Tibial nerve (tissue), 4 donors: ENCODE results near the gene SV2B. TPM values are rescaled to one million over a fixed set of nuclear protein-coding genes. Genes with fewer than 3 reads are reported as not detected.
"Not testable (repeated sequence)": the region's sequence is repeated elsewhere in the genome, so short reads cannot be mapped to it uniquely, and the experiment has no call there.

ENCODE experiments used
- DNase-seq, 2 donors: peaks; one replicate each; pipeline ENCODE4 v3.0.0-alpha.2; 2019; ENCODE audit warnings: low spot score in 2 of 2
- H3K27ac ChIP-seq, 4 donors: fragments of 200-600 bp; sonication (generic) in 3 of 4; one replicate each; pipeline ENCODE4 v1.5.1; 2017 to 2019; ENCODE audit warnings: mild to moderate bottlenecking in 1 of 4
- H3K27me3 ChIP-seq, 2 donors: fragments of 200-600 bp; sonication (generic) in 1 of 2; one replicate each; pipeline versions ENCODE4 v1.5.1 to v1.6.0; 2017 to 2019
- H3K36me3 ChIP-seq, 3 donors: fragments of 200-600 bp; sonication (generic); one replicate each; pipeline ENCODE4 v1.5.1; 2018 to 2019
- H3K4me1 ChIP-seq, 4 donors: fragments of 200-600 bp; sonication (generic) in 3 of 4; one replicate each; pipeline ENCODE4 v1.5.1; 2017 to 2019
- H3K4me3 ChIP-seq, 4 donors: fragments of 200-600 bp; sonication (generic) in 3 of 4; one replicate each; pipeline ENCODE4 v1.5.1; 2017 to 2019; ENCODE audit warnings: mild to moderate bottlenecking in 1 of 4, moderate library complexity in 1 of 4
- H3K9me3 ChIP-seq, 4 donors: fragments of 200-600 bp; sonication (generic) in 3 of 4; one replicate each; pipeline ENCODE4 v1.5.1; 2017 to 2019
- EP300 ChIP-seq, 2 donors: sonication (generic); formaldehyde crosslinking; IDR thresholded peaks; one replicate each; pipeline ENCODE4 v1.6.1; 2017; ENCODE audit warnings: antibody characterized with exemption in 2 of 2, mild to moderate bottlenecking in 1 of 2
- POLR2A ChIP-seq, 2 donors: fragments of 450-650 bp; IDR thresholded peaks; one replicate each; pipeline ENCODE4 v1.6.1; 2017; ENCODE audit warnings: antibody characterized with exemption in 2 of 2, mild to moderate bottlenecking in 2 of 2, moderate library complexity in 2 of 2
- WGBS, 2 donors: methylation state at CpG; one replicate each; pipeline ENCODE4 v1.1.5; 2018; 5-methylcytosine and 5-hydroxymethylcytosine counted together
- total RNA-seq, 4 donors: library from RNA; depleted of rRNA; stranded (reverse); fragments of >200 nt; gene quantifications; one replicate each; pipeline ENCODE4 v1.1.0, GENCODE V29; 2016
- TF ChIP-seq, protein P1 (sequence below), 5 experiments: fragments of 200-600 bp in 3 of 5; fragments of 450-650 bp in 2 of 5; sonication (generic) in 3 of 5; IDR thresholded peaks; one replicate each; pipeline ENCODE4 v1.5.1; 2016 to 2019; ENCODE audit warnings: antibody characterized with exemption in 5 of 5, mild to moderate bottlenecking in 3 of 5, moderate library complexity in 2 of 5

The SV2B gene
- total RNA-seq, 4 donors from 2014 or later: 8.3 to 20.5 (median 17.1) TPM

DNA sequence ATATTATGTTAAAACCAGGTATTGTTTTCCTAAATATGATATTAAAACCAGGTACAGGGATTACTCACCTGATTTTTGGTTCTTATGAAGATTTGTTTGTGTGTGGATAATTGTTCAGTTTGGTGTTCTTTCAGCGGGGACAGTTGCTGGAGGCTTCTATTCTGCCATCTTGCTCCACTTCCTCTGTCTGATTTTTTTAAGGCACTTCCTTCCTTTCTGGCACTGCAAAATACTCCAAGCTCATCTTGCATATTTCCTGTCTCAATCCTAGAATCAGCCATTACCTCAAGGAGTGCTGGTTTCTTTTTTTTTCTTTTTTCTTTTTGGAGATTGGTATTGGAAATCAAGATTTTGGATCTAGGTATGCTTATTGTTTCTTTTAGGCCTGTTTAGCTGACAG, 229.9 kb downstream of the SV2B start:
- Histone ChIP-seq H3K9me3 (no peaks in the 10 kb centered on the region), H3K4me1 (no peaks in the 10 kb centered on the region), H3K27me3 (no peaks in the 10 kb centered on the region), H3K36me3 (no peaks in the 10 kb centered on the region), H3K27ac (no peak overlapping the region), H3K4me3 (no peak overlapping the region)
- WGBS, 2 donors: 65 to 74% methylated on average over 1 of the region's 1 CpG
- DNase-seq: no peak
- TF ChIP-seq, protein P1, sequence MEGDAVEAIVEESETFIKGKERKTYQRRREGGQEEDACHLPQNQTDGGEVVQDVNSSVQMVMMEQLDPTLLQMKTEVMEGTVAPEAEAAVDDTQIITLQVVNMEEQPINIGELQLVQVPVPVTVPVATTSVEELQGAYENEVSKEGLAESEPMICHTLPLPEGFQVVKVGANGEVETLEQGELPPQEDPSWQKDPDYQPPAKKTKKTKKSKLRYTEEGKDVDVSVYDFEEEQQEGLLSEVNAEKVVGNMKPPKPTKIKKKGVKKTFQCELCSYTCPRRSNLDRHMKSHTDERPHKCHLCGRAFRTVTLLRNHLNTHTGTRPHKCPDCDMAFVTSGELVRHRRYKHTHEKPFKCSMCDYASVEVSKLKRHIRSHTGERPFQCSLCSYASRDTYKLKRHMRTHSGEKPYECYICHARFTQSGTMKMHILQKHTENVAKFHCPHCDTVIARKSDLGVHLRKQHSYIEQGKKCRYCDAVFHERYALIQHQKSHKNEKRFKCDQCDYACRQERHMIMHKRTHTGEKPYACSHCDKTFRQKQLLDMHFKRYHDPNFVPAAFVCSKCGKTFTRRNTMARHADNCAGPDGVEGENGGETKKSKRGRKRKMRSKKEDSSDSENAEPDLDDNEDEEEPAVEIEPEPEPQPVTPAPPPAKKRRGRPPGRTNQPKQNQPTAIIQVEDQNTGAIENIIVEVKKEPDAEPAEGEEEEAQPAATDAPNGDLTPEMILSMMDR (IDR thresholded peaks at IDR 0.05): no peak
- TF ChIP-seq EP300 (IDR thresholded peaks at IDR 0.05) (no peak), POLR2A (IDR thresholded peaks at IDR 0.05) (no peak)

DNA sequence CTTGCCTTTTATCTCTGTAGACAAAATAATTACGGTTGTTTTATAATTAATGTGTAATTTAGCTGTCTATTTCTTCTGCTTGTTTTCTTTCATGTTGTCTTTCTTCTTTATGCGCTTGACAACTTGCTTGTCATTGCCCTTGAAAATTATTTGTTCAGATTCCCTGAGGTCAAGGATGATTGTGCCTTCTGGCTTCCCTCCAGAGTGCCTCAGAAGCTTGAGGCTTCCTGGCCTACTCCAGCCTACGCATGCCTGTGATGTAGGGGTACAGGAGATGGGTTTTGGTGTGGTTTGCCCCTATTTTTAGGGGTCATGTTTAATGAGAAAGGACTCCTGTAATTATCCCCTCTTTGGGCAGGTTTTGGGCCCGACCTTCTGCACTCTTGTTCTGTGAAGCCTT, 231.5 kb downstream of the SV2B start:
- Histone ChIP-seq H3K27ac (no peak overlapping the region), H3K4me1 (no peaks in the 10 kb centered on the region), H3K9me3 (no peaks in the 10 kb centered on the region), H3K27me3 (no peaks in the 10 kb centered on the region), H3K36me3 (no peaks in the 10 kb centered on the region), H3K4me3 (no peak overlapping the region)
- 71 to 76% methylated on average over 4 of the region's 4 CpGs for WGBS, 2 donors
- TF ChIP-seq, protein P1 (IDR thresholded peaks at IDR 0.05): no peak
- no peak for TF ChIP-seq POLR2A (IDR thresholded peaks at IDR 0.05)
- no peak for TF ChIP-seq EP300 (IDR thresholded peaks at IDR 0.05)
- no peak for DNase-seq

DNA sequence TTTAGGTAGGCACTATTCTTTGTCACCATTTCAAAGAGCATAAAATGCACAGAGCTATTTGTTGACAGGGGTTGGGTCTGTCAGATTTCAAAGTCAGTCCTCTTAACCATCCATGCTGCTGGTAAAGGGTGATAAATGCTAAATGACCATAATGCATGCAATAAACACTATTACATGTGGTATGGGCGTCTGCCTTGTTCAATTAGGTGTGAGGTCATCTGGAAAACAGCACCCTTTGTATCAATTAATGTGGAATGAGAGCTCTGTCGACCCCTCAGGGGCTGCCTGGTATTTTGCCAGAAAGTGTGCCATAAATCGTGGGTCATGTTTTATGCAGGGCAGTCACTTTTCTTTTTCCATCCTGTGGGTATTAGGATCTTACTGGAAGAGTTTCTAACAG, 235.6 kb downstream of the SV2B start:
- 16 to 17% methylated on average over 3 of the region's 3 CpGs for WGBS, 2 donors
- no peak overlapping the region for H3K4me3 ChIP-seq
- H3K9me3 ChIP-seq: no peaks in the 10 kb centered on the region
- no peak for DNase-seq
- peaks cover 0 to 7% of the 10 kb centered on the region in 2 donors for H3K27me3 ChIP-seq
- no peaks in the 10 kb centered on the region for H3K4me1 ChIP-seq
- TF ChIP-seq POLR2A (IDR thresholded peaks at IDR 0.05): no peak
- H3K27ac ChIP-seq: no peak overlapping the region
- H3K36me3 ChIP-seq: no peaks in the 10 kb centered on the region

DNA sequence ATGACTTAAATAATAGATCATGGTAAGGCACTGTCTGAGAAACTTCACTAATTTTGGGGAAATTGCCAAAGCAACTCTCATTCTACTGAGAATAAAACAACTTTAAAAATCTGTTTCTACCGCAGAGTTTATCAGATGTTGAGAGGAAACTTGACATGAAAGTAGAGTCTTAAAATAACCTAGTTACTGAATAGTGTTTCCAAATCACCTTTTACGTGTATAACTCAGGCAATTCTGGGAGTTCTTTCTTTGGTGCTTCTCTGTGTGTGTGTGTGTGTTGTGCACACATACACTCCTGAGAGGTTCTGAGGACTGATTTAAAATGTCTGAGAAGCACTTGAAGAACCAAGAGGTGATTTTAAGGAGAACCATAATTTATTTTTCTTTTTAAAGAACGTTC, 236.6 kb downstream of the SV2B start:
- no peak overlapping the region for H3K4me3 ChIP-seq
- TF ChIP-seq, protein P1 (IDR thresholded peaks at IDR 0.05): no peak
- TF ChIP-seq EP300 (IDR thresholded peaks at IDR 0.05) (no peak), POLR2A (IDR thresholded peaks at IDR 0.05) (no peak)
- H3K27ac ChIP-seq: no peak overlapping the region
- H3K27me3 ChIP-seq: peaks cover 0 to 7% of the 10 kb centered on the region in 2 donors
- WGBS, 2 donors: 52 to 59% methylated on average over 3 of the region's 3 CpGs
- no peaks in the 10 kb centered on the region for H3K9me3 ChIP-seq
- H3K36me3 ChIP-seq: no peaks in the 10 kb centered on the region
- no peaks in the 10 kb centered on the region for H3K4me1 ChIP-seq
- no peak for DNase-seq

DNA sequence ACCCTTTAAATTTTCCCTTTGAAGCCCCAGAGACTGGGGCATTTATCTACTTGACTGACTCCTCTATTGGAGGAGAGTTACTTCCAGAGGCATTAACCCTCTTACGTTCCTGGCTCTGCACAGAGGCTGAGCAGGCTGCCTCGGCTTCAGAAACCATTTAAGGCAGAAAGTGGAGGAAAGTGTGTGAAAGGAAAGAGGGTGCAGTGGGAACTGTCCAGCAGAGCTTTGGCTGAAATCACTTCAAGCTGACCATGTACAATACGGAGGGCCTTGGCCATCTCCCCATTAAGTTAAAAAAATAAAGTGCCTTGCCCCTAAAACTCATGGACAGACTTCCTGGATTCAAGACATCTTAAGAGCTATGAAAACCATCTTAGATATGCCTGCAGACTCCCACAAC, 238.7 kb downstream of the SV2B start:
- H3K27ac ChIP-seq: no peak overlapping the region
- peaks cover 0 to 7% of the 10 kb centered on the region in 2 donors for H3K27me3 ChIP-seq
- no peak overlapping the region for H3K4me3 ChIP-seq
- H3K4me1 ChIP-seq: no peaks in the 10 kb centered on the region
- no peaks in the 10 kb centered on the region for H3K36me3 ChIP-seq
- TF ChIP-seq, protein P1 (IDR thresholded peaks at IDR 0.05): no peak
- TF ChIP-seq POLR2A (IDR thresholded peaks at IDR 0.05): no peak
- TF ChIP-seq EP300 (IDR thresholded peaks at IDR 0.05): no peak
- 4 to 15% methylated on average over 3 of the region's 3 CpGs for WGBS, 2 donors
- H3K9me3 ChIP-seq: peaks cover 0 to 4% (median 0%) of the 10 kb centered on the region in 4 donors
- DNase-seq: no peak

DNA sequence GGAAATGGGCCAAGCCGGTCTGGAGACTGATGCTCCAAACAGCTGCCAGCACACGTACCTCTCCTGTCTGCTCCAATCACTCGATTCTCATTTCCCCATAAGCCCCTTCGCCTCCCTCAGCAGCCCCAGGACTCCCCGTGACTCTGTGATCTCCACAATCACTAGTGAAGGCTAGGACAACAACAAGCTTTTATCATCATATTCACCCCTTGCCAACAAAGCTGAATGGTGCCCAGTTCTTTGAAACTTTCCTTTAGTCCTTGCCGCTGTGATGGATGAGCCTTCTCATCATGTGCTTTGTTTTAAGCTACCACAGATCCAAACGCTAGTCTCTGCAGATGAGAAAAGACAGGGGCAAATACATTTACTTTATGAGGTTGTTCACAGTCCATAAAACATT, 242.0 kb downstream of the SV2B start:
- H3K27me3 ChIP-seq: peaks cover 0 to 7% of the 10 kb centered on the region in 2 donors
- no peak overlapping the region for H3K27ac ChIP-seq
- no peak overlapping the region for H3K4me3 ChIP-seq
- DNase-seq: no peak
- no peaks in the 10 kb centered on the region for H3K4me1 ChIP-seq
- H3K9me3 ChIP-seq: peaks cover 0 to 4% (median 0%) of the 10 kb centered on the region in 4 donors
- 33 to 48% methylated on average over 7 of the region's 7 CpGs for WGBS, 2 donors
- no peak for TF ChIP-seq EP300 (IDR thresholded peaks at IDR 0.05)
- TF ChIP-seq, protein P1 (IDR thresholded peaks at IDR 0.05): no peak
- TF ChIP-seq POLR2A (IDR thresholded peaks at IDR 0.05): no peak
- no peaks in the 10 kb centered on the region for H3K36me3 ChIP-seq

DNA sequence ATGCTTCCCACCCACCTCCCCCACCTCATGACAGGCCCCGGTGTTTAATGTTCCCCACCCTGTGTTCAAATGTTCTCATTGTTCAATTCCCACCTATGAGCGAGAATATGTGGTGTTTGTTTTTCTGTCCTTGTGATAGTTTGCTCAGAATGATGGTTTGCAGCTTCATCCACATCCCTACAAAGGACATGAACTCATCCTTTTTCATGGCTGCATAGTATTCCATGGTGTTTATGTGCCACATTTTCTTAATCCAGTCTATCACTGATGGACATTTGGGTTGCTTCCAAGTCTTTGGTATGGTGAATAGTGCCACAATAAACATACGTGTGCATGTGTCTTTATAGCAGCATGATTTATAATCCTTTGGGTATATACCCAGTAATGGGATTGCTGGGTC, 244.9 kb downstream of the SV2B start:
- not testable (repeated sequence) for H3K9me3 ChIP-seq, H3K36me3 ChIP-seq, DNase-seq, H3K4me3 ChIP-seq, H3K4me1 ChIP-seq, H3K27me3 ChIP-seq, H3K27ac ChIP-seq
- WGBS, 2 donors: 91 to 98% methylated on average over 3 of the region's 3 CpGs
